KMS-11 (cell line): ENCODE results near the gene DDX24.
A peak's percentile ranks its signal among the peaks of the same experiment; 100 is the strongest.

Experiments used
- H2AFZ ChIP-seq: fragments of 200-600 bp; sonication (generic); 2 replicates; pipeline ENCODE4 v1.6.1; 2016; ENCODE audit warnings: antibody characterized with exemption, mixed run types, low read depth
- H3K27ac ChIP-seq: fragments of 200-600 bp; sonication (generic); 2 replicates; pipeline ENCODE4 v1.6.1; 2016; ENCODE audit warnings: mild to moderate bottlenecking, mixed run types
- H3K27me3 ChIP-seq: fragments of 200-600 bp; sonication (generic); 2 replicates; pipeline ENCODE4 v1.6.1; 2017; ENCODE audit warnings: mild to moderate bottlenecking, low read depth, mixed run types, moderate library complexity; ENCODE audit not compliant: insufficient read depth
- H3K36me3 ChIP-seq: fragments of 200-600 bp; sonication (generic); 2 replicates; pipeline ENCODE4 v1.6.1; 2017; ENCODE audit warnings: mild to moderate bottlenecking, mixed run types; ENCODE audit not compliant: insufficient read depth
- H3K4me1 ChIP-seq: fragments of 200-600 bp; sonication (generic); 2 replicates; pipeline ENCODE4 v1.6.1; 2016; ENCODE audit warnings: mild to moderate bottlenecking, low read depth, mixed run types; ENCODE audit not compliant: poor library complexity, severe bottlenecking
- H3K4me2 ChIP-seq: fragments of 200-600 bp; sonication (generic); 2 replicates; pipeline ENCODE4 v1.7.0; 2016; ENCODE audit warnings: mild to moderate bottlenecking, mixed run types
- H3K4me3 ChIP-seq: fragments of 200-600 bp; sonication (generic); IDR thresholded peaks from 2 replicates; pipeline ENCODE4 v1.6.1; 2017; ENCODE audit warnings: low read depth, low read length, mixed read lengths; ENCODE audit not compliant: insufficient read depth
- H3K79me2 ChIP-seq: fragments of 200-600 bp; sonication (generic); 2 replicates; pipeline ENCODE4 v1.6.1; 2016; ENCODE audit warnings: low read depth, mixed run types; ENCODE audit not compliant: insufficient read depth
- H3K9ac ChIP-seq: fragments of 200-600 bp; sonication (generic); 2 replicates; pipeline ENCODE4 v1.6.1; 2016; ENCODE audit warnings: mild to moderate bottlenecking, mixed run types
- H4K20me1 ChIP-seq: fragments of 200-600 bp; sonication (generic); 2 replicates; pipeline ENCODE4 v1.6.1; 2016; ENCODE audit warnings: mild to moderate bottlenecking, mixed run types; ENCODE audit not compliant: insufficient read depth
- CTCF ChIP-seq: fragments of 200-600 bp; sonication (generic); conservative IDR thresholded peaks from 2 replicates; pipeline ENCODE4 v1.6.1; 2017; ENCODE audit warnings: low read depth, mild to moderate bottlenecking, antibody characterized with exemption, low read length, moderate library complexity, mixed read lengths

DDX24 gene

GRCh38 chr14:94079891-94080620, 946 bp downstream of the DDX24 start:
- Histone ChIP-seq H3K27ac (peak overlapping the region; percentile 95), H3K4me2 (peak overlapping the region; percentile 77), H2AFZ (peak overlapping the region; percentile 47), H3K36me3 (peaks cover 8% of the 10 kb centered on the region; the same call in 1 of the 2 replicates), H3K4me1 (peaks cover 31% of the 10 kb centered on the region), H4K20me1 (no peaks in the 10 kb centered on the region; the same call in 1 of the 2 replicates), H3K9ac (peak overlapping the region; percentile 91), H3K4me3 (no peak overlapping the region), H3K27me3 (no peaks in the 10 kb centered on the region), H3K79me2 (peaks cover 69% of the 10 kb centered on the region)
- TF ChIP-seq CTCF: no peak

- H3K9ac ChIP-seq: no peak overlapping the region
- H3K4me2 ChIP-seq: peak overlapping the region; percentile 77
- no peaks in the 10 kb centered on the region for H3K27me3 ChIP-seq
- TF ChIP-seq CTCF: no peak
- peaks cover 24% of the 10 kb centered on the region for H3K4me1 ChIP-seq
- H2AFZ ChIP-seq: no peak overlapping the region
- H3K4me3 ChIP-seq: no peak overlapping the region
- H3K79me2 ChIP-seq: peaks cover 85% of the 10 kb centered on the region
- no peaks in the 10 kb centered on the region; the same call in 1 of the 2 replicates for H4K20me1 ChIP-seq
- peaks cover 8% of the 10 kb centered on the region; the same call in 1 of the 2 replicates for H3K36me3 ChIP-seq
- no peak overlapping the region for H3K27ac ChIP-seq
Measured at GRCh38 chr14:94077823-94078222, 3.2 kb downstream of the DDX24 start.

GRCh38 chr14:94077111-94077821, 3.7 kb downstream of the DDX24 start:
- Histone ChIP-seq H3K4me3 (no peak overlapping the region), H2AFZ (no peak overlapping the region), H3K4me2 (peak overlapping the region; percentile 77; the same call in 1 of the 2 replicates), H3K9ac (no peak overlapping the region), H4K20me1 (no peaks in the 10 kb centered on the region; the same call in 1 of the 2 replicates), H3K27me3 (no peaks in the 10 kb centered on the region), H3K27ac (no peak overlapping the region), H3K79me2 (peaks cover 87% of the 10 kb centered on the region), H3K36me3 (peaks cover 8% of the 10 kb centered on the region; the same call in 1 of the 2 replicates), H3K4me1 (peaks cover 19% of the 10 kb centered on the region)
- no peak for TF ChIP-seq CTCF

- Histone ChIP-seq H3K4me1 (peaks cover 16% of the 10 kb centered on the region), H4K20me1 (no peaks in the 10 kb centered on the region; the same call in 1 of the 2 replicates), H2AFZ (no peak overlapping the region), H3K4me3 (no peak overlapping the region), H3K27ac (no peak overlapping the region), H3K4me2 (no peak overlapping the region), H3K9ac (no peak overlapping the region), H3K36me3 (peaks cover 8% of the 10 kb centered on the region; the same call in 1 of the 2 replicates), H3K79me2 (peaks cover 100% of the 10 kb centered on the region), H3K27me3 (no peaks in the 10 kb centered on the region)
- TF ChIP-seq CTCF: no peak
Measured at GRCh38 chr14:94075008-94075407, 6.0 kb downstream of the DDX24 start.
